NCI-H82 treated with DMSO at 0.1 percent for 48 hours (cell line): ENCODE measurements around the gene CD38.

ENCODE experiments used
- DNase-seq: peaks from one replicate; lab custom pipeline; 2025; ENCODE audit not compliant: unreplicated experiment; lab: John Stamatoyannopoulos, UW

The CD38 gene

GRCh38 chr4:15894921-15895916, 117.1 kb downstream of the CD38 start:
- no peak for DNase-seq

GRCh38 chr4:15897577-15897976, 119.4 kb downstream of the CD38 start:
- DNase-seq = no peak

- DNase-seq = no peak
These were observed 120.8 kb downstream of the CD38 start for GRCh38 chr4:15898902-15899301.

- no peak for DNase-seq
These were observed 121.4 kb downstream of the CD38 start for GRCh38 chr4:15899511-15899910.

- DNase-seq = no peak
These were observed 122.9 kb downstream of the CD38 start for GRCh38 chr4:15901007-15901406.

GRCh38 chr4:15901998-15902397, 123.9 kb downstream of the CD38 start:
- DNase-seq = no peak

GRCh38 chr4:15902746-15903145, 124.6 kb downstream of the CD38 start:
- no peak for DNase-seq
